ENCODE measurements around the gene AVPI1. TPM values are rescaled to one million over a fixed set of nuclear protein-coding genes. Genes with fewer than 3 reads are reported as not detected.
"Not testable (repeated sequence)": the region's sequence is repeated elsewhere in the genome, so short reads cannot be mapped to it uniquely, and the experiment has no call there.

Gene AVPI1
- total and polyA plus RNA-seq, 2 donors = 7.5 to 21.2 TPM

DNA sequence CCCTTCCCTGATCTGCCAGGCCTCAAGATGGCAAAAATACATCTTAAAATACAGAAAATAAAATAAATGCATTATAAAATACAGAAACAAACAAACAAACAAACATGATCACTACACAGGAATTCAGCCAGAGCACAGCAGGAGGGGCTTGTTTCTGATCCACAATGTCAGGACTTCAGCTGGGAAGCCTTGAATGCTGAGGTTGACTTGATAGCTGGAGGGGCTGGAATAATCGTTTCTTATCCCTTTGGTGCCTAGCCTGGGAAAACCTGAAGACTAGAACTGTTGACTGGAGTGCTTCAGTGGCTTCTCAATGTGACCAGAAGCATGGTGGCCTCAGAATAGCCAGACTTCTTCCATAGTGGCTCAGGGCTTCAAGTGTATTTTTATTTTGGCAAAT is 17.3 kb upstream of the AVPI1 start:
- Histone ChIP-seq H3K4me1 (ENCODE audit: insufficient read depth) (no peaks in the 10 kb centered on the region), H3K27ac (ENCODE audit: low read depth) (no peak overlapping the region), H3K4me3 (ENCODE audit: low read depth, low read length) (no peak overlapping the region), H3K36me3 (ENCODE audit: insufficient read depth) (no peaks in the 10 kb centered on the region)
- no peak for DNase-seq (ENCODE audit: extremely low spot score)
- WGBS = 69% methylated on average over 1 of the region's 1 CpG

- Histone ChIP-seq H3K4me3 (ENCODE audit: low read depth, low read length) (no peak overlapping the region), H3K4me1 (ENCODE audit: insufficient read depth) (no peaks in the 10 kb centered on the region), H3K27ac (ENCODE audit: low read depth) (no peak overlapping the region), H3K36me3 (ENCODE audit: insufficient read depth) (no peaks in the 10 kb centered on the region)
- no peak for DNase-seq (ENCODE audit: extremely low spot score)
- 95% methylated on average over 7 of the region's 7 CpGs for WGBS
Measured at GRCh38 chr10:97703398-97704067, 16.5 kb upstream of the AVPI1 start.

DNA sequence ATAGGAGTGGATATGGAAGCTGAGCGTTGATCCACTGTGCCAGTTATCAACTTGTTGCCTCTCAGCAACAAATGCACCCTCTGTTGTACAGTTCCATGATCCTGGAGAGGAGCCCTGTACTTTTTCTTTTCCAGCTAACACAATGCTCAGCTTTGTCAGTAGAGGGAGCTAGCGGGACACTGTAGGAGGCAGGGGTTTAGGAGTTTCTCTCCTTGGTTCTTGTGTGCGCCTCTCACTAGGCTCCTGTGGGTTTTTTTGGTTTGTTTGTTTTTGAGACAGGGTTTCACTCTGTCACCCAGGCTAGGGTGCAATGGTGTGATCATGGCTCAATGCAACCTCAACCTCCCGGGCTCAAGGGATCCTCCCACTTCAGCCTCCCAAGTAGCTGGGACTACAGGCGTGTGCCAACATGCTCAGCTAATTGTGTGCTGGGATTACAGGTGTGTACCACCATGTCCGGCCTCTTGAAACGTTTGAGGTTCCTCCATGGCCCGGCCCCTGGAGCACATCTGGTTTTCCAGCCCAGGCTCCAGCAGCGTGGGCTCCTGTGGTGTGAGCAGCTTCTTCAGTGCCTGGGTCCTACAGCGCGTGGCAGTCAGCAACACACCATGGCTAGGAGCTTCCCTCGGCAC is 14.5 kb upstream of the AVPI1 start:
- WGBS = 47% methylated on average over 12 of the region's 12 CpGs
- no peak for DNase-seq (ENCODE audit: extremely low spot score)
- no peak overlapping the region for H3K27ac ChIP-seq (ENCODE audit: low read depth)
- H3K4me3 ChIP-seq (ENCODE audit: low read depth, low read length) = no peak overlapping the region
- no peaks in the 10 kb centered on the region for H3K4me1 ChIP-seq (ENCODE audit: insufficient read depth)
- H3K36me3 ChIP-seq (ENCODE audit: insufficient read depth) = no peaks in the 10 kb centered on the region

- DNase-seq (ENCODE audit: extremely low spot score); H3K27ac ChIP-seq (ENCODE audit: low read depth); H3K4me1 ChIP-seq (ENCODE audit: insufficient read depth); H3K36me3 ChIP-seq (ENCODE audit: insufficient read depth); H3K4me3 ChIP-seq (ENCODE audit: low read depth, low read length): not testable (repeated sequence)
- 79% methylated on average over 11 of the region's 11 CpGs for WGBS
Measured at GRCh38 chr10:97698072-97698655, 11.1 kb upstream of the AVPI1 start.

- DNase-seq (ENCODE audit: extremely low spot score) = no peak
- Histone ChIP-seq H3K4me1 (ENCODE audit: insufficient read depth) (no peaks in the 10 kb centered on the region), H3K36me3 (ENCODE audit: insufficient read depth) (no peaks in the 10 kb centered on the region), H3K27ac (ENCODE audit: low read depth) (no peak overlapping the region), H3K4me3 (ENCODE audit: low read depth, low read length) (no peak overlapping the region)
- 90% methylated on average over 3 of the region's 3 CpGs for WGBS
Measured at GRCh38 chr10:97690133-97690532, 3.1 kb upstream of the AVPI1 start.

DNA sequence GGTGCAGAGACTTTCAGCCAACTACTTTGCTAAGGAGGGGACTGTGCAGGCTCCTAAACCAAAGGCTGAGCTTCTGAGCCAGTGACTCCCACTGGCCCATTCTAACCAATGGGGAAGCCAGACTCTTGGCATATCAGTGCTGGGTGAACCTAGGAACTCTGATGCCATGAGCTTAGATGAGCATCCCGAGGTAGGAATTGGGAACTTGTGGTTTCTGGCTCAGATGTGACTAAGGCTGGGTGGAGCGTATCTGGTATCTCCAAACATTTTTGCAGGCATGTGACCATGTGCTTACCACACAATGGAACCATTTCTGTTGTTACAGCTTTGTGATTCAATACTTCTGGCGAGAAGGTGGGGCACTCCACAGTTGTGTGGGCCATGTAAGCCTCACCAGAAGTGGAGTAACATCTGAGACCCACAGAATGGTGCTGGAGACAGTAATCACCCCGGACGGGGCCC is 2.5 kb upstream of the AVPI1 start:
- no peak overlapping the region for H3K4me3 ChIP-seq (ENCODE audit: low read depth, low read length)
- no peak for DNase-seq (ENCODE audit: extremely low spot score)
- H3K27ac ChIP-seq (ENCODE audit: low read depth) = no peak overlapping the region
- H3K4me1 ChIP-seq (ENCODE audit: insufficient read depth) = no peaks in the 10 kb centered on the region
- 74% methylated on average over 5 of the region's 5 CpGs for WGBS
- H3K36me3 ChIP-seq (ENCODE audit: insufficient read depth) = no peaks in the 10 kb centered on the region

DNA sequence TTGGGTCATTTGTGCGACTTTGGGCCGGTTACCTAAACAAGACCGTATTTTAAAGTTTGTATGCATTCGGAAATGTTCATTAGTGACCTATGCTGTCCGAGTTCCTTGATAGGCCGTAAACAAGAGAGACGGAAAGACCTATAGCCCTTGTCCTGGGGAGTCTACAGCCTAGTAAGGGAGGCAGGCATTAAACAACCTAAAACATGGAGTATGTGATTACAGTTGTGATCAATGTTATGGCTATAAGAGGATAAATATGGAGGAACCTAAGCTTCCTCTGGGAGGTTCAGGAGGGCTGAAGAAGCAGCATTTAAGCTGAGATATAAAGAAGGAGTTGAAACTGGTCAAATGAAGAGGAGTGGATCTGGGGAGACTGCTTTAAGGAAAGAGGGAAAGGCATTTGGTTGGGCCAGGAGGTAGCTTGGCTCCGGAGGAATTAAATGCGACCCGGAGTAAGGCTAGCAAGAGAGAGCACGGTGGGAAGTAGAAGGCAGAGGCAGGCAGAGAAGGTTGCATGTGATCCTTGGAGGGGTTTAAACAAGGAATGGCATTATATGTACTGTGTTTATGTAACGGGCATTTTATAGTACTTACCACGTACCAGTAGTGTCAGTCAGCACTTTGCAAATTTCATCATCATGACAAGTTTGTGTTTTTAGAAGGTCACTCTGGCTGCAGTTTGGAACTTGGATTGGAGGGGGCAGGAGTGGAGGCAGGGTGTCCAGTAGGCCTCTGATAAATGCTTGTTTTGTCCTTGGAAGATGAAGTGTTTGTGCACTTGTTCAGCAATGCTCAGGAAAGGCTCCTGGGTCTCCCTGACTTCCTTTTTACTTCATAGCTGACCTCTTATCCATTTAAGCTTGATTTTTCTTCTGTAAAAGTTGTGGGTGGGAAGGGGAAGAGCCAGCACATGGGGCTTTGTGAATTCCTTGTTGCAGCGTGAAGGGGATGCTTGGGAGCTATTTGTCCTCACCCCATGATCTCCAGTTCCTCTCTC is 1.0 kb upstream of the AVPI1 start:
- Histone ChIP-seq H3K36me3 (ENCODE audit: insufficient read depth) (no peaks in the 10 kb centered on the region), H3K4me3 (ENCODE audit: low read depth, low read length) (peak overlapping the region; percentile 14), H3K4me1 (ENCODE audit: insufficient read depth) (no peaks in the 10 kb centered on the region), H3K27ac (ENCODE audit: low read depth) (peak overlapping the region; percentile 81)
- 28% methylated on average over 14 of the region's 14 CpGs for WGBS
- no peak for DNase-seq (ENCODE audit: extremely low spot score)

DNA sequence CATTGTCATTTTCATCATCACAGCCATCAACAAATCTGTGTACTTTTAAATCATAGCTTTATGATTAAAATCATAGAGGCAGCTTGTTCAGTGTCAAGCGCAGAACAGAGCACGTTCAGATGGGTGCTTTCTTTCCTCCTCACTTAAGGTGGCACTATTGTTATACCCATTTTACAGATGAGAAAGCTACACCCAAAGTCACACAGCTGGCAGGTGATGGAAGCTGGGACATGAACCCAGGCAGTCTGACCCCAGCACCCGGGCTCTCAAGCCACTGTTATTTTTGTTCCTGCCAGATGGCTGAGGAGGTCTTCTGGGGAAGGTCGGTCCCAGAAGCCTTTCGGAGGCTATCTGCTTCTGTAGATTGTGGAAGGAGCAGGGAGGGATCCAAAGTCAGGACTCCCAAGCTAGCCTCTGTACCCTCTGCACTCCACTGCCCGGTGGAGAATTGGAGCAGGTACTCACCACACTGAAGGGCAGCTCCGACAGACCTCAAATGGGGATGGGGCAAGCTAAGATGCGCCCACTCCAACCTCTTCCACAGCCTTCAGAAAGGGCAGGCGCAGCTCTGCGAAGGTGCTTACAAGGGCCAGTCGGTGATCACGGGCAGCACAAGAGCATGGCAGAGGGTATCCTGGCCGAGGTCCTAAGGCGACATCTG is 610 bp downstream of the AVPI1 start:
- peak overlapping the region; percentile 68 for H3K4me3 ChIP-seq (ENCODE audit: low read depth, low read length)
- 16% methylated on average over 14 of the region's 14 CpGs for WGBS
- no peak for DNase-seq (ENCODE audit: extremely low spot score)
- no peaks in the 10 kb centered on the region for H3K36me3 ChIP-seq (ENCODE audit: insufficient read depth)
- peak overlapping the region; percentile 93 for H3K27ac ChIP-seq (ENCODE audit: low read depth)
- no peaks in the 10 kb centered on the region for H3K4me1 ChIP-seq (ENCODE audit: insufficient read depth)

DNA sequence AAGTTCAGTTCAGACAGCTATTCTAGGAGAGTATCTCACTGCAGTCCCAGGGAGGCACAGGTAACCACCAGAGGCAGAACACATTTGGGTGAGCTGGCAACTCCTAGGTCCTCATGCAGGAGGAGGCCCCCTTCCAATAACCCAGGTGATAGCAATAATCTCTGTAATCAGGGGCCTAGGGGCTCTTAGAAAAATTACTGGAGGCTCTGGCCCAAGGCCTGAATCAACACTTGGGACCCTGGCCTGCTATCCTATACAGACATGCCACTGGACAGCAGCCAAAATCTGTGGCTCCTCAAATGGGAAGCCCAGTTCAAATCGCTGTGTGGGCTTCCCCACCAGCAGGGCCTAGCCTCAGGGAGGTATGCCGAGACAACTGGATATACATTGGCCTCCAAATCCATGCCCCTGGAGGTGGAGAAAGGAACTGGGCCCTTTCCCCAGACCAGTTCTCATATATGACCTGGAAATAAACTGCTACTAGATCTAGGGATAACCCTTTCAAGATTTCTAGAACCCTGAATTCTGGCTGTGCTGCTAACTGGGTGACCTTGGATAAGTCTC is 1.6 kb downstream of the AVPI1 start:
- H3K4me3 ChIP-seq (ENCODE audit: low read depth, low read length) = peak overlapping the region; percentile 68
- DNase-seq (ENCODE audit: extremely low spot score) = no peak
- no peaks in the 10 kb centered on the region for H3K36me3 ChIP-seq (ENCODE audit: insufficient read depth)
- H3K27ac ChIP-seq (ENCODE audit: low read depth) = no peak overlapping the region
- 40% methylated on average over 2 of the region's 2 CpGs for WGBS
- no peaks in the 10 kb centered on the region for H3K4me1 ChIP-seq (ENCODE audit: insufficient read depth)

DNA sequence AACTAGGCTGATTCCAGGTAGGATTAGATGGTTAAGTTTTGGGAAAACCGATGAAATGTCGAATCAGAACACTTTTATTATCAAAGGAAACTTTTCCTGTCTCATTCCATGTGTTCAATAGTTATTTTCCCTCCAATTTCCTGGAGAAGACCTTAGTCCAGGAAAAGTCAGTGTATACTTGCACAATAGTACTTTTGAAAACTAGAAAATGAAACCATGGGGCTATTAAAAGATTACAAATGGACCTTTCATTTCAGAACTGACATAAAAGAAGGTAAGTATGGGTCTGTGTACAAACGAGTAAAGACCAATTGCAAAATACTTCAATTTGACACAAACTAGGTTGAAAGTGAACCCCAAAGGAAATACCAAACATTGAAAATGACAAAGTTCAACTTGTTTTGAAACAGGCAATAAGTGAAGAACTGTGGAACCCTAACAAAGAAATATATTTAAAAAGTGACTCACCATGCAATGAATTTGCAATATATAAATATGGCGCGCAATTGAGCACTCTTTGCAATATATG is 2.1 kb downstream of the AVPI1 start:
- Histone ChIP-seq H3K27ac (ENCODE audit: low read depth) (no peak overlapping the region), H3K36me3 (ENCODE audit: insufficient read depth) (no peaks in the 10 kb centered on the region), H3K4me1 (ENCODE audit: insufficient read depth) (no peaks in the 10 kb centered on the region), H3K4me3 (ENCODE audit: low read depth, low read length) (no peak overlapping the region)
- WGBS = 72% methylated on average over 5 of the region's 5 CpGs
- DNase-seq (ENCODE audit: extremely low spot score) = no peak

- not testable (repeated sequence) for DNase-seq (ENCODE audit: extremely low spot score); H3K27ac ChIP-seq (ENCODE audit: low read depth); H3K36me3 ChIP-seq (ENCODE audit: insufficient read depth); H3K4me3 ChIP-seq (ENCODE audit: low read depth, low read length); H3K4me1 ChIP-seq (ENCODE audit: insufficient read depth)
- WGBS = 82% methylated on average over 7 of the region's 7 CpGs
Measured at GRCh38 chr10:97684368-97684713, 2.7 kb downstream of the AVPI1 start.

GRCh38 chr10:97683556-97684367 is 3.3 kb downstream of the AVPI1 start:
- Histone ChIP-seq H3K4me3 (ENCODE audit: low read depth, low read length) (no peak overlapping the region), H3K4me1 (ENCODE audit: insufficient read depth) (no peaks in the 10 kb centered on the region), H3K27ac (ENCODE audit: low read depth) (peak overlapping the region; percentile 13), H3K36me3 (ENCODE audit: insufficient read depth) (no peaks in the 10 kb centered on the region)
- WGBS = 55% methylated on average over 9 of the region's 9 CpGs
- no peak for DNase-seq (ENCODE audit: extremely low spot score)

Measured in urinary bladder (tissue), 4 donors.